Lung (tissue), 12 donors: Measurements from ENCODE around the gene MAP3K4. TPM values are rescaled to one million over a fixed set of nuclear protein-coding genes. Genes with fewer than 3 reads are reported as not detected.
"Not testable (repeated sequence)": the region's sequence is repeated elsewhere in the genome, so short reads cannot be mapped to it uniquely, and the experiment has no call there.

Experiments used
- ATAC-seq: fragments of 200-7000 bp; cut with Tn5 transposase; one replicate; pipeline ENCODE4 v1.9.1; 2020; ENCODE audit warnings: moderate number of reproducible peaks; ENCODE audit not compliant: insufficient read depth, low FRiP score
- DNase-seq, 3 donors: peaks; one replicate each; pipeline ENCODE4 v3.0.0-alpha.2; 2013 to 2017
- H3K27ac ChIP-seq, 2 donors: one replicate each; pipeline ENCODE4 v1.5.1; 2013; ENCODE audit warnings: mild to moderate bottlenecking in 2 of 2, moderate library complexity in 2 of 2, control low read depth in 1 of 2, inconsistent platforms in 1 of 2, low read depth in 1 of 2, low read length in 1 of 2
- H3K27me3 ChIP-seq, 3 donors: one replicate each; pipeline ENCODE4 v1.5.1; 2013; ENCODE audit warnings: low read length in 2 of 3; ENCODE audit not compliant: control insufficient read depth in 3 of 3, insufficient read depth in 3 of 3
- H3K36me3 ChIP-seq, 4 donors: one replicate each; pipeline ENCODE4 v1.5.1; 2013; ENCODE audit warnings: low read length in 4 of 4, mild to moderate bottlenecking in 1 of 4, moderate library complexity in 1 of 4; ENCODE audit not compliant: control insufficient read depth in 4 of 4, insufficient read depth in 4 of 4
- H3K4me1 ChIP-seq, 5 donors: one replicate each; pipeline ENCODE4 v1.5.1; 2013; ENCODE audit warnings: low read length in 5 of 5, mild to moderate bottlenecking in 2 of 5, moderate library complexity in 1 of 5; ENCODE audit not compliant: control insufficient read depth in 5 of 5, insufficient read depth in 5 of 5
- H3K4me3 ChIP-seq: one replicate; pipeline ENCODE4 v1.5.1; 2013; ENCODE audit warnings: mild to moderate bottlenecking, control low read depth, moderate library complexity
- H3K9ac ChIP-seq, 2 donors: one replicate each; pipeline ENCODE4 v1.5.1; 2013; ENCODE audit warnings: low read length in 2 of 2, control low read depth in 1 of 2; ENCODE audit not compliant: insufficient read depth in 1 of 2
- H3K9me3 ChIP-seq, 4 donors: one replicate each; pipeline ENCODE4 v1.5.1; 2013; ENCODE audit warnings: low read length in 3 of 4, mild to moderate bottlenecking in 1 of 4, moderate library complexity in 1 of 4; ENCODE audit not compliant: control insufficient read depth in 4 of 4, insufficient read depth in 3 of 4
- WGBS, 2 donors: extraction: QIAGEN DNeasy Blood & Tissue Kit; methylation state at CpG; one replicate each; pipeline ENCODE4 v1.1.7; 2013; 5-methylcytosine and 5-hydroxymethylcytosine counted together
- polyA plus RNA-seq, 2 donors: library from polyadenylated mRNA; stranded (reverse); fragments of 200-250 nt; gene quantifications; one replicate each; pipeline ENCODE4 v1.2.1, GENCODE V29; 2013
- total RNA-seq, 2 donors: library from RNA; depleted of rRNA in 1 of 2; stranded (reverse); fragments of >200 nt in 1 of 2; gene quantifications; one replicate each; pipeline ENCODE4 v1.2.1, GENCODE V29; 2014 to 2021
- TF ChIP-seq, protein P1 (sequence below): IDR thresholded peaks from 2 replicates; pipeline ENCODE4 v1.5.1; 2012; ENCODE audit warnings: mild to moderate bottlenecking; ENCODE audit errors: control extremely low read depth, extremely low read depth
- donor health status: control.
- donor health status: control.
- donor health status: Bipolar disorder and iron deficiency.
- donor health status: healthy.
- donor health status: DM: yes; HTN: yes; CAD: no.

Gene MAP3K4
- total and polyA plus RNA-seq, 4 donors, result 8.6 to 56.8 (median 29.9) TPM

DNA sequence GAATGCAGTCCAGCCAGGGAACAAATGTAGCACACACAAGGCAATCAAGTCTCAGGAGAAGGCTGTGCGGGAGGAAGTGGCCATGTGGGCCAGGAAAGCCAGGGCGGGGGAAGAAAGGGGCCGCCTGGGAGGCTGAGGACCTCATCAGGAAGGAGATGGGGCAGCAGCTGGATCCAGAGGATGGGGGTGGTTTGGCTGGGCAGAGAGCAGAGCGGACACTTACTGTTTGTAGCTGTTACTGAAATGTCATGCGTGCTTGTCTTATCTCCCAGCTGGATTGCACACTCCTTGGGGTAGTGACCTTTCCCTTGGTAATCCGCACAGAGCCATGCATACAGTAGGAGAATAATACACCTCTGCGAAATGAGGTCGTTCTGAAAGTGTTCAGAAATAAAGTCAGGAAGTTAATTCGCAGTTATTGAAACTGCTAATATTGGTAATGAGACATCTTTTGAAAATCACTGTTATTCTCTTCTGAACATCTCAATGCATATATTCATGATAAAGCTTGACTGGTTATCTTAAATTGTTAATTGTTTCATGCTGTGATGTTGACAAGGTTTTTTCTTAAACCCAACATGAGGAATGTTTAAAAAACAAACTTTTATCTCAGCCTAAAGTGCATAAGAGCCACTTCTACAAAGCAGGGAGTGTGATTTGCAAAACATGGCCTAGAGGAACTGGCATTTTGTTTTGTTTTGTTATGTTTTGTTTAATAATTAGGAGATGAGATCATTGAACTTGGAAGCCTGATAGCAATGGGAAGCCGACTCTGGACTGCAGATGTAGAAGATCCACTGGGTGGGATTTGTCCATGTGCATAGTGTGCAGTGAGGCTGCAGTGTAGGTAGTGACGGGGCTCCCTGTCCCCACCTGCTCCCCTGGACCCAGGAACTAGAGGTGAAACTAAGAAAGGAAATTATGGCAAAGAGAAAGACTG lies 18.0 kb upstream of the MAP3K4 start:
- TF ChIP-seq, protein P1, sequence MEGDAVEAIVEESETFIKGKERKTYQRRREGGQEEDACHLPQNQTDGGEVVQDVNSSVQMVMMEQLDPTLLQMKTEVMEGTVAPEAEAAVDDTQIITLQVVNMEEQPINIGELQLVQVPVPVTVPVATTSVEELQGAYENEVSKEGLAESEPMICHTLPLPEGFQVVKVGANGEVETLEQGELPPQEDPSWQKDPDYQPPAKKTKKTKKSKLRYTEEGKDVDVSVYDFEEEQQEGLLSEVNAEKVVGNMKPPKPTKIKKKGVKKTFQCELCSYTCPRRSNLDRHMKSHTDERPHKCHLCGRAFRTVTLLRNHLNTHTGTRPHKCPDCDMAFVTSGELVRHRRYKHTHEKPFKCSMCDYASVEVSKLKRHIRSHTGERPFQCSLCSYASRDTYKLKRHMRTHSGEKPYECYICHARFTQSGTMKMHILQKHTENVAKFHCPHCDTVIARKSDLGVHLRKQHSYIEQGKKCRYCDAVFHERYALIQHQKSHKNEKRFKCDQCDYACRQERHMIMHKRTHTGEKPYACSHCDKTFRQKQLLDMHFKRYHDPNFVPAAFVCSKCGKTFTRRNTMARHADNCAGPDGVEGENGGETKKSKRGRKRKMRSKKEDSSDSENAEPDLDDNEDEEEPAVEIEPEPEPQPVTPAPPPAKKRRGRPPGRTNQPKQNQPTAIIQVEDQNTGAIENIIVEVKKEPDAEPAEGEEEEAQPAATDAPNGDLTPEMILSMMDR, result no peak
- ATAC-seq, result peak; percentile 54
- DNase-seq, result peak; percentile 75 to 87 (median 83)
- Histone ChIP-seq H3K27me3 (no peaks in the 10 kb centered on the region), H3K9ac (no peak overlapping the region), H3K4me3 (no peak overlapping the region), H3K4me1 (peaks cover 0 to 29% (median 12%) of the 10 kb centered on the region in 5 donors), H3K36me3 (no peaks in the 10 kb centered on the region), H3K9me3 (no peaks in the 10 kb centered on the region), H3K27ac (peak overlapping the region; percentile 52 to 70)
- WGBS, 2 donors, result 59 to 71% methylated on average over 11 of the region's 11 CpGs

DNA sequence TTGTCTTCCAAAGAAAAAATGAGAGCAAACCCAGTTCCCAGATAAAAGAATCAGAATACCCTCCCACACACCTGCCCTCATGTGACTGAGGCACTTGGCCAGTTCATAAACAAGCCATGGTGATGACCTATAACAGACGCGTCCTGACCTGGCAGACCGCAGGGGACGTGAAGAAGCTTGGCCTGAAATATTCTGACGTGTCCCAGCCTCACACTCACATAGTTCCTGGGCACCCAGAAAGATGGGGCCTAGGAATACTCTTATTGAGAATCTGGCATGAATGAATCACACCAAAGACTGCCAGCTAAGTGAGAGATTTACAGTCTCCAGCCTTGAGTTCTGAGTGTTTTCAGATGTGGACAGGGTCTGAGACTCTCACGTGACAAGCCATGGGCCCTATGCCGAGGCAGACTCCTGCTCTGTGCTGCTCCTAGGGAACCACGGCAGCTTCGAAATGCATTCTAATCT lies 17.2 kb upstream of the MAP3K4 start:
- Histone ChIP-seq H3K4me1 (peaks cover 0 to 35% (median 14%) of the 10 kb centered on the region in 5 donors), H3K4me3 (no peak overlapping the region), H3K27ac (peak overlapping the region; percentile 37 to 46), H3K36me3 (no peaks in the 10 kb centered on the region), H3K9ac (no peak overlapping the region), H3K9me3 (no peaks in the 10 kb centered on the region), H3K27me3 (no peaks in the 10 kb centered on the region)
- peak; percentile 67 to 89 (median 86) for DNase-seq
- 73 to 83% methylated on average over 9 of the region's 9 CpGs for WGBS, 2 donors
- TF ChIP-seq, protein P1, result no peak
- no peak for ATAC-seq

DNA sequence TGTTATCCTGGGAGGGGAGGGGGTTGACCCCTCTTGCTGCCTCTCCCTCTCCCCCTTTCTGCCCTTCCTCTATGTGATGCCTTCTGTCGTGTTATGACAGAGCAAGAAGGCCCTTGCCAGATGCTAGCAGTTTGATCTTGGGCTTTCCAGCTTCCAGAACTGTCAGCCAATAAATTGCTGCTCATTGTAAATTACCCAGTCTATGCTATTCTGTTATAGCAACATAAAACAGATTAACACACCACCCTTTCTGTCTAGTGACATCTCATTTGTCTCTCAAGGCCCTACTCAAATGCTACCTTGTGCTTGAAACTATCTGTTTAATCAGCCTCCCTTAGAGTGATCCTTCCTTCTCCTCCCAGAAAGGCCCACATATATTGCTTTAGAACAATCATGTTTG lies 16.4 kb upstream of the MAP3K4 start:
- 46 to 78% methylated on average over 1 of the region's 1 CpG for WGBS, 2 donors
- Histone ChIP-seq H3K27ac (no peak overlapping the region), H3K36me3 (no peaks in the 10 kb centered on the region), H3K9ac (no peak overlapping the region), H3K4me3 (no peak overlapping the region), H3K27me3 (no peaks in the 10 kb centered on the region), H3K9me3 (no peaks in the 10 kb centered on the region), H3K4me1 (peaks cover 0 to 36% (median 14%) of the 10 kb centered on the region in 5 donors)
- ATAC-seq (no peak), DNase-seq (peak in 1 of 3 donors; percentile 17)
- TF ChIP-seq, protein P1, result no peak

DNA sequence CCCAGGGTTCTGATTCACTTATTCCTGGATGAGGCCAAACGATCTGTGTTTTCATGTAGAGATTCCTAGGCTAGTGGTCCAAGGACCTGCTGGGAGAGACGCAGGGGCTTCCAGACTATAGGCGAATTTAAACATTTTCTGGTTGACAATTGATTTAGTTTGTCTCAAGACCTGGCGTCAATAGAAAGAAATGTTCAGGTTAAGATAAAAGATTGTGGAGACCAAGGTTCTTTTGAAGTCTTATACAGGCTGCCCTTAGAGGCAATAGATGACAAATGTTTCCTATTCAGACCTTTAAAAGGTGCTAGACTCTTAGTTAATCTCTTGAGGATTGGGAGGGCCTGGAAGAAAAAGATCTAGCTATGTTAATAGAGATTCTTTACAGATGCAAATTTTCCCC lies 15.6 kb upstream of the MAP3K4 start:
- not testable (repeated sequence) for H3K9ac ChIP-seq, H3K4me3 ChIP-seq, H3K27me3 ChIP-seq, H3K36me3 ChIP-seq, H3K9me3 ChIP-seq, DNase-seq, ATAC-seq, H3K27ac ChIP-seq
- H3K4me1 ChIP-seq, result peaks cover 0 to 36% (median 14%) of the 10 kb centered on the region in 5 donors
- 87 to 94% methylated on average over 4 of the region's 4 CpGs for WGBS, 2 donors
